Esophagus muscularis mucosa (tissue), 4 donors: ENCODE measurements around the gene SERPINB7. TPM values are rescaled to one million over a fixed set of nuclear protein-coding genes. Genes with fewer than 3 reads are reported as not detected.
"Not testable (repeated sequence)": the region's sequence is repeated elsewhere in the genome, so short reads cannot be mapped to it uniquely, and the experiment has no call there.

Source experiments
- DNase-seq: peaks from one replicate; pipeline ENCODE4 v3.0.0-alpha.2; 2017; ENCODE audit errors: extremely low spot score
- H3K27ac ChIP-seq, 4 donors: fragments of 200-600 bp; sonication (generic); replicated peaks in 1 of 4; 1 replicate in 3 of 4; 2 replicates in 1 of 4; pipeline ENCODE4 v1.5.1; 2016 to 2019; ENCODE audit warnings: mild to moderate bottlenecking in 1 of 4
- H3K27me3 ChIP-seq, 4 donors: fragments of 200-600 bp; sonication (generic); one replicate each; pipeline versions ENCODE4 v1.5.1 to v1.6.0; 2016 to 2019
- H3K36me3 ChIP-seq, 4 donors: fragments of 200-600 bp; sonication (generic); one replicate each; pipeline ENCODE4 v1.5.1; 2016 to 2019
- H3K4me1 ChIP-seq, 4 donors: fragments of 200-600 bp; sonication (generic); one replicate each; pipeline ENCODE4 v1.5.1; 2016 to 2019
- H3K4me3 ChIP-seq, 4 donors: fragments of 200-600 bp; sonication (generic); 1 replicate in 2 of 4; 2 replicates in 2 of 4; pipeline ENCODE4 v1.5.1; 2016 to 2019; ENCODE audit warnings: mild to moderate bottlenecking in 4 of 4, moderate library complexity in 1 of 4
- H3K9me3 ChIP-seq, 4 donors: fragments of 200-600 bp; sonication (generic); 1 replicate in 3 of 4; 2 replicates in 1 of 4; pipeline ENCODE4 v1.5.1; 2016 to 2019
- CTCF ChIP-seq, 3 experiments: fragments of 200-600 bp in 2 of 3; fragments of 450-650 bp in 1 of 3; sonication (generic) in 2 of 3; IDR thresholded peaks; one replicate each; pipeline ENCODE4 v1.5.1; 2017 to 2019; ENCODE audit warnings: antibody characterized with exemption in 3 of 3, mild to moderate bottlenecking in 2 of 3, moderate library complexity in 1 of 3
- EP300 ChIP-seq: sonication (generic); formaldehyde crosslinking; IDR thresholded peaks from one replicate; pipeline ENCODE4 v1.6.1; 2017; ENCODE audit warnings: antibody characterized with exemption
- POLR2A ChIP-seq: fragments of 450-650 bp; IDR thresholded peaks from one replicate; pipeline ENCODE4 v1.6.1; 2017; ENCODE audit warnings: antibody characterized with exemption, moderate library complexity, mild to moderate bottlenecking, low read depth
- POLR2AphosphoS5 ChIP-seq, 2 donors: sonication (generic); formaldehyde crosslinking; IDR thresholded peaks; one replicate each; pipeline ENCODE4 v1.6.1; 2017; ENCODE audit warnings: antibody characterized with exemption in 2 of 2
- WGBS: methylation state at CpG from one replicate; pipeline ENCODE4 v1.1.5; 2018; 5-methylcytosine and 5-hydroxymethylcytosine counted together
- intact Hi-C: fragments of 100-400 bp; cut with DNase I; formaldehyde crosslinking; loops from one replicate; pipeline ENCODE4 v1.15.1; 2023
- total RNA-seq, 4 donors: library from RNA; depleted of rRNA; stranded (reverse); fragments of >200 nt; gene quantifications; one replicate each; pipeline versions ENCODE4 v1.1.0 to v1.2.1, GENCODE V29; 2016

SERPINB7 gene
- total RNA-seq, 4 donors from 2014 or later = not detected

GRCh38 chr18:63753676-63754075 lies 21.5 kb upstream of the SERPINB7 start:
- no peak for TF ChIP-seq POLR2AphosphoS5 (IDR thresholded peaks at IDR 0.05)
- no peak for TF ChIP-seq POLR2A
- TF ChIP-seq EP300 = no peak
- TF ChIP-seq CTCF (IDR thresholded peaks at IDR 0.05) = no peak
- H3K4me1 ChIP-seq = no peaks in the 10 kb centered on the region
- DNase-seq = no peak
- intact Hi-C loops = no loop called here
- no peak overlapping the region for H3K4me3 ChIP-seq
- no peaks in the 10 kb centered on the region for H3K27me3 ChIP-seq
- H3K27ac ChIP-seq = no peak overlapping the region
- no peaks in the 10 kb centered on the region for H3K36me3 ChIP-seq
- H3K9me3 ChIP-seq = peaks cover 0 to 4% (median 0%) of the 10 kb centered on the region in 4 donors

GRCh38 chr18:63757541-63757940 lies 17.7 kb upstream of the SERPINB7 start:
- no peak for DNase-seq
- Histone ChIP-seq H3K4me3 (no peak overlapping the region), H3K27ac (no peak overlapping the region), H3K36me3 (no peaks in the 10 kb centered on the region), H3K9me3 (peaks cover 0 to 18% (median 14%) of the 10 kb centered on the region in 4 donors), H3K27me3 (no peaks in the 10 kb centered on the region), H3K4me1 (no peaks in the 10 kb centered on the region)
- TF ChIP-seq EP300 = no peak
- intact Hi-C loops = no loop called here

GRCh38 chr18:63758615-63759240 lies 16.5 kb upstream of the SERPINB7 start:
- peaks cover 0 to 18% (median 14%) of the 10 kb centered on the region in 4 donors for H3K9me3 ChIP-seq
- no peak overlapping the region for H3K27ac ChIP-seq
- DNase-seq = no peak
- 63% methylated on average over 3 of the region's 3 CpGs for WGBS
- intact Hi-C loops = no loop called here
- TF ChIP-seq POLR2AphosphoS5 (IDR thresholded peaks at IDR 0.05) (no peak), POLR2A (no peak), EP300 (no peak), CTCF (IDR thresholded peaks at IDR 0.05) (no peak)
- no peaks in the 10 kb centered on the region for H3K4me1 ChIP-seq
- H3K4me3 ChIP-seq = no peak overlapping the region
- no peaks in the 10 kb centered on the region for H3K27me3 ChIP-seq
- no peaks in the 10 kb centered on the region for H3K36me3 ChIP-seq

- intact Hi-C loops, H3K27me3 ChIP-seq: not testable (repeated sequence)
- WGBS = 100% methylated on average over 2 of the region's 2 CpGs
These were observed 15.4 kb upstream of the SERPINB7 start for GRCh38 chr18:63759786-63760185.

GRCh38 chr18:63762518-63762917 lies 12.7 kb upstream of the SERPINB7 start:
- no peak for DNase-seq
- no peak for TF ChIP-seq POLR2AphosphoS5 (IDR thresholded peaks at IDR 0.05)
- no peak for TF ChIP-seq CTCF (IDR thresholded peaks at IDR 0.05)
- no peak for TF ChIP-seq EP300
- TF ChIP-seq POLR2A = no peak
- no peaks in the 10 kb centered on the region for H3K4me1 ChIP-seq
- H3K27me3 ChIP-seq = no peaks in the 10 kb centered on the region
- no peaks in the 10 kb centered on the region for H3K36me3 ChIP-seq
- H3K4me3 ChIP-seq = no peak overlapping the region
- no peak overlapping the region for H3K27ac ChIP-seq
- H3K9me3 ChIP-seq = peaks cover 0 to 18% (median 14%) of the 10 kb centered on the region in 4 donors
- intact Hi-C loops = no loop called here
- 73% methylated on average over 1 of the region's 1 CpG for WGBS

More at GRCh38 chr18:63759786-63760185, 15.4 kb upstream of the SERPINB7 start:
- DNase-seq, H3K4me1 ChIP-seq, H3K27ac ChIP-seq, H3K36me3 ChIP-seq, H3K4me3 ChIP-seq: not testable (repeated sequence)
- H3K9me3 ChIP-seq = peaks cover 0 to 18% (median 14%) of the 10 kb centered on the region in 4 donors
